Nucleus accumbens (tissue), 56 donors: ENCODE results near the gene IQGAP2.

Experiments
- DNase-seq, 56 donors: peaks; one replicate each; lab custom pipeline; 2025; lab: John Stamatoyannopoulos, UW

Gene IQGAP2

GRCh38 chr5:76474377-76474776 is 71.3 kb downstream of the IQGAP2 start:
- DNase-seq, result no peak

GRCh38 chr5:76475385-76475784 is 72.3 kb downstream of the IQGAP2 start:
- DNase-seq, result no peak

GRCh38 chr5:76475936-76476335 is 72.9 kb downstream of the IQGAP2 start:
- DNase-seq, result no peak

GRCh38 chr5:76476474-76477038 is 73.5 kb downstream of the IQGAP2 start:
- no peak for DNase-seq

GRCh38 chr5:76477061-76477460 is 74.0 kb downstream of the IQGAP2 start:
- DNase-seq, result no peak

GRCh38 chr5:76477571-76477970 is 74.5 kb downstream of the IQGAP2 start:
- no peak for DNase-seq

GRCh38 chr5:76479281-76479680 is 76.2 kb downstream of the IQGAP2 start:
- no peak for DNase-seq

GRCh38 chr5:76479973-76480667 is 77.0 kb downstream of the IQGAP2 start:
- DNase-seq, result no peak

GRCh38 chr5:76482984-76483383 is 79.9 kb downstream of the IQGAP2 start:
- no peak for DNase-seq

GRCh38 chr5:76483433-76483832 is 80.3 kb downstream of the IQGAP2 start:
- DNase-seq, result no peak

GRCh38 chr5:76483881-76484280 is 80.8 kb downstream of the IQGAP2 start:
- no peak for DNase-seq

- DNase-seq, result no peak
Observed at GRCh38 chr5:76485511-76485910, 82.4 kb downstream of the IQGAP2 start.

- DNase-seq, result no peak
Observed at GRCh38 chr5:76487386-76487785, 84.3 kb downstream of the IQGAP2 start.

GRCh38 chr5:76487821-76488220 is 84.7 kb downstream of the IQGAP2 start:
- DNase-seq, result no peak

GRCh38 chr5:76488969-76489368 is 85.9 kb downstream of the IQGAP2 start:
- no peak for DNase-seq

- no peak for DNase-seq
Observed at GRCh38 chr5:76489877-76490688, 87.0 kb downstream of the IQGAP2 start.

GRCh38 chr5:76490960-76491359 is 87.9 kb downstream of the IQGAP2 start:
- no peak for DNase-seq

GRCh38 chr5:76492819-76493189 is 89.7 kb downstream of the IQGAP2 start:
- no peak for DNase-seq

GRCh38 chr5:76493190-76493837 is 90.2 kb downstream of the IQGAP2 start:
- DNase-seq, result no peak

GRCh38 chr5:76494201-76494600 is 91.1 kb downstream of the IQGAP2 start:
- DNase-seq, result no peak

- DNase-seq, result no peak
Observed at GRCh38 chr5:76495870-76496269, 92.8 kb downstream of the IQGAP2 start.
